Measurements from ENCODE around the gene GLRB.
"Not testable (repeated sequence)": the region's sequence is repeated elsewhere in the genome, so short reads cannot be mapped to it uniquely, and the experiment has no call there.

Gene GLRB

GRCh38 chr4:157128395-157128794 is 52.4 kb downstream of the GLRB start:
- DNase-seq (ENCODE audit: low spot score): no peak

DNA sequence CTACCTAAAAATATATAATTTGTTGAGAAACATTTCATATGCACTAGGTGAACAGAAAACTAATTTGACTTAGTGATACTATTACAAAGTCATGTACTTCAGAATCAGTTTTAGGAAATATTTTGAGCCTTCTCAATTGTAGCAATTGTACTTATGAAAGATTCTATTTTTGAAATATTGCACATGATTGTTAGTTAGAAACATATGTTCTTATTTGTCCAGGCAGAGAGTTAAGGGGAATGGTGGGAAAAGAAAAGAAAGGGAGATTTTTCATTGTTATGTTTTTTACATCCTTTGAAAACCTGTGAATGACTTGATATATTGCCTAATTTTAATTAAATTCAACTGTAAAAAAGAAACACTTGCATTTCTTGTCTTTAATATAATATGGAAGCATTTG is 66.0 kb downstream of the GLRB start:
- no peak for DNase-seq (ENCODE audit: low spot score)

DNA sequence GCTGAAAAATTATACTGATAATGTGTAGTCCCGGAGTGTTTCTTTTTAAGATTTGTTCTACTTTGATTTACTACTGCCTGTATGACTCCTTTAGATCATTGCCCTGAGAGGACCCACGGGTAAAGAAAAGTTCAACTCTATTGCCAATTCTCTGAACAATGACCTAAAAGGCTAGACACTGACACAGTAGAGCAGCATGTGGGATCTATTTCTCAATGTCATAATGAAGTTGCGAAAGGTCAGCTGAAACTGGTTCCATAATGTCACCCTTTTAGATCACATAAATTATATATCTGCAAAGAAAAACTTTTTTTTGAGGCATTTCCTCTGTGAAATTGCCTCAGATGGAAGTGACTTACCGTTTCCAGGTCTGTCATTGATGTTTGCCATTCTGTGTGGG is 67.4 kb downstream of the GLRB start:
- DNase-seq (ENCODE audit: low spot score): no peak

DNA sequence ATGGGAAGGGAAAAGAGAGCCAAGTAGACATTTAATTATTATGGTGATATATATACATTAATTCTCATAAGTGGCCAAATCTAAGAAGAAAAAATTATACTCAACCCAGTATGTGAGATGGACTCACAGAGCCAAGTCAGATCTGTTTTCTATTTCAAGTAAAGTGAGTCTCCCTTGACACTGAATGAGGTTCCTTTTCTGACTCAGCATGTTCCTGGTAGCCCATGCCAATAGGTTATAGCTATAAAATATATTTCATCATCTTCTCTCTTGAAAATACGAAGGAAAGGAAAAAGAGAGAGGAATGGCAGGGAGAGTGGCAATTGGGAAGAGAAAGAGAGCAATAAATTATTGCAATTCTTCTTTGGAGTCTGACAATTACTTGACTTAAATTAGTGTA is 75.8 kb downstream of the GLRB start:
- no peak for DNase-seq (ENCODE audit: low spot score)

DNA sequence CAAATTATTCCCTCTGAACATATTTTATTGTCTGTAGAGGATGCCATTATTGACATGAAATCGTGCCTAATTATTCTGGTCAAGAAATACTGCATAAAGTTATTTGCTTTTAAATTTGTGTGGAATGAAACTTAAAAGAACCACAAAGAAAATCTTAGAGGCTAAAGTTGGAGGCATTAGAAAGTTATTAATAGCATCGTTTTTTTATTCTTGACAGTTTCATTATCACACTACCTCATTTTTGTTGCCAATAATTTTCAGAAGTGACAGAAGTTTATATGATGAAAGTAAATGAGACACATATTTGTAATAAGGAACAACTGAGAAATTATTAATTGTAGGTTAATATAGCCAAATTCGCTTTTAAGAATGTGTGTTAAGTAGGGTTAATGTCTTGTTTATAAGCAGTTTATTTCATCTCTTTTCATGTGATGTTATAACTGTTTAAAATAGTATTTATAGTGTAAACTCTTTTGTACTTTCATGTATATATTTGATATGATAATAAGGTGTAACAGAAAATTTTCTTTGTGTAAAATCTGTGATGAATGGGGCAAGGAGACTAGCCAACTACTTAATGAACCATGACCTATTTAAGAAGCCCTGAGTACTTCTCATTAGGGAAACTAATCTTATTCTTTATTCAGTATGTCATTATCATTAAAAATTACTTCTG is 90.1 kb downstream of the GLRB start:
- no peak for DNase-seq (ENCODE audit: low spot score)

- no peak for DNase-seq (ENCODE audit: low spot score)
Measured at GRCh38 chr4:157170321-157170720, 94.4 kb downstream of the GLRB start.

DNA sequence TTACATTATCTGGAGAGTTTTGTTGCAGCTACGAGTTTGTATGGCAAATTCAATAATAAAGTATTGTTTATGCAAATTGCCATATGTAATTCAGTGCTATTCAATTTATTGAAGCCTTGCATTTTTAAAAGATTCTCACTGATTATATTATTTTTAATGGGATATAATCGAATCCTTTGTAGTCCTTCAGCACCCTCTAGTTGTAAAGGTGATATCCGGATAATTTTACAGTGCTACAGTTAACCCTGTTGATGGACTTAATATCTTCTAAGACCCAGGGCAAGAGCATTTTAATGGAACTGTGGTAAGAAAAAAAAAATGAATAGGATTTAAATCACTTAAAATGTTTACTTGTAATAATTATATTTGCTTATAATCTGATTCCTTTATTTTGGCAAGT is 96.1 kb downstream of the GLRB start:
- no peak for DNase-seq (ENCODE audit: low spot score)

DNA sequence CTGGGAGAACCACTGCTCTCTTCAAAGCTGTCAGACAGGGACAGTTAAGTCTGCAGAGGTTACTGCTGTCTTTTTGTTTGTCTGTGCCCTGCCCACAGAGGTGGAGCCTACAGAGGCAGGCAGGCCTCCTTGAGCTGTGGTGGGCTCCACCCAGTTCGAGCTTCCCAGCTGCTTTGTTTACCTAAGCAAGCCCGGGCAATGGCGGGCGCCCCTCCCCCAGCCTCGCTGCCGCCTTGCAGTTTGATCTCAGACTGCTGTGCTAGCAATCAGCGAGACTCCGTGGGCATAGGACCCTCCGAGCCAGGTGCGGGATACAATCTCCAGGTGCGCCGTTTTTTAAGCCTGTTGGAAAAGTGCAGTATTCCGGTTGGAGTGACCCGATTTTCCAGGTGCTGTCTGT is 104.3 kb downstream of the GLRB start:
- not testable (repeated sequence) for DNase-seq (ENCODE audit: low spot score)

DNA sequence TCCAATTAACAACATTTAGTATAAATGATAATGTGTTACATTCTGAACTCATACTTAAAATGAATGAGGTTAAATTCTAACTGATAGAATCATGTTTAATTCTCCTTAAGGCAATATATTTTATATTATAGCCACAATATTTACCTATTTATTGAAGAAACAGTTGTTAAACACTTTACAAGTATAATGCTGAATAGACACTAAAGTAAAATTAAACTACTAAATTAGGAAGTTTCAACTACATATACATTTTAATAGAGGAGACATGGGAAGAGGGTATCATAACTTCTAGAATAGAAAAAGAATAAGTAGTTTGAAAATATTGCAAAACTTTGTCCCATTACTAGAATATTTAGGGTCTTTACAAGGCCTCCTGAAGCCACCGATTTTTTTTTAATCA is 108.3 kb downstream of the GLRB start:
- DNase-seq (ENCODE audit: low spot score): no peak

GRCh38 chr4:157185363-157185762 is 109.4 kb downstream of the GLRB start:
- DNase-seq (ENCODE audit: low spot score): no peak

- no peak for DNase-seq (ENCODE audit: low spot score)
Measured at GRCh38 chr4:157195374-157195773, 119.4 kb downstream of the GLRB start.

DNA sequence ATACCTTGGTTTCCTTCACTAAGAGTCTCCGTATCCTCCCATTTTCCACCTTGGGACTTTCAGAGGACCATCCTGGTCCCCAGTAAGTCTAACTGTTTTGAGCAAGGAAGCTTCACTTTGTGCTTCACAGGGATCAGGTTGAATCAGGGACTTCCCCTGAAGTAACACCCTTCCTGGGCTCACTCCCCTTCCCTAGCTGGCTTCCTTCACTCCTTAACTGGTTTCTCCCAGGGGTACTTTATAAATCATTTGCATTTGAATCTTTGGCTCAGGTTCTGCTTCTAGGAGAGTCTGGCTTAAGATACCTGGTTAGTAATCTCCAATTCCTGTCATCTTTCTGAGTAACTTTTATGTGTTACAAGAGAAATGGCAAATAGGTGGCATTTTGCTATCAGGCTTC is 120.1 kb downstream of the GLRB start:
- no peak for DNase-seq (ENCODE audit: low spot score)

GRCh38 chr4:157204634-157205244 is 128.8 kb downstream of the GLRB start:
- DNase-seq (ENCODE audit: low spot score): peak; percentile 15

GRCh38 chr4:157217708-157218107 is 141.8 kb downstream of the GLRB start:
- no peak for DNase-seq (ENCODE audit: low spot score)

DNA sequence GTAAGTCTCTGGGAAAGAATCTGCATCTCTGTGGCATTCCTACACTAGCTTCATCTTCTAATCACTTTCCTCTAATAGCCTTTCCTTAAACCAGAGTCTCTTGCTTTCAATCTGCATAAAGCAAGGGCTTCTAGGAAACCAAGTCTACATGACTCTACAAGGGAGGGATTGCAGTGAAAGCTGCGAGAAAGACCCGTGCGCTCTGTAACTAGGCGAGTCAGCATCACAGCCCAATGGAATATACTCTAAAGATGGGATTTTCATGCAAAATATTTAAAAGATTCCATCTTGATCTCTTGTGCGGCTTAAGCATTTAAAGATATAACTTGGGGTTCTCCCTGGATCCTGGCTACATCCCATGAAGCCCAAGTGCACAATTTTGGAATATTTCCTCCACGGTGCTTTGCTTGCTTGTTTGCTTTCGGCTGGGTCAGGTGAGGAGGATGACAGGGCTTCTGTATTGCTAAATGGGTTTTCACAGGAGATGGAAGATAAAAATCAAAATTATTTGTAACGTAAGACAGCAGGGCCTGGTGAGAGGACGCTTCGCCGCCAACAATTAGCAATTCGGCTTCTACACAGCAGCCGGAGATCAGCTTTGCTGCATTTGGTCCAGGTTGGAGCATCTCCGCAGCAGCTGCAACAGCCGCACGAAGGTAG is 143.9 kb downstream of the GLRB start:
- DNase-seq (ENCODE audit: low spot score): no peak

- DNase-seq (ENCODE audit: low spot score): no peak
Measured at GRCh38 chr4:157220371-157220881, 144.5 kb downstream of the GLRB start, which contains the start of gene GRIA2. GRIA2 (plus strand) TSS chr4:157220728; CDS start chr4:157221043, 315 bp downstream.

GRCh38 chr4:157221426-157221894 is 145.5 kb downstream of the GLRB start:
- no peak for DNase-seq (ENCODE audit: low spot score)

Measured in hematopoietic multipotent progenitor cell treated with erythropoietin and hydrocortisone succinate and interleukin-3 and kit ligand, for 17 days (in vitro differentiated cells).